RWPE2 (cell line): ENCODE data around the gene MERTK.
A peak's percentile ranks its signal among the peaks of the same experiment; 100 is the strongest.

Experiments used
- ATAC-seq: fragments of 200-7000 bp; cut with Tn5 transposase; 3 replicates; pipeline ENCODE4 v1.9.1; 2021; ENCODE audit warnings: low read depth
- DNase-seq: peaks from one replicate; pipeline ENCODE4 v3.0.0-alpha.2; 2020; ENCODE audit warnings: low spot score
- H3K27ac ChIP-seq: fragments of 450-650 bp; 2 replicates; pipeline ENCODE4 v1.5.1; 2017; ENCODE audit warnings: mild to moderate bottlenecking; ENCODE audit not compliant: poor library complexity, severe bottlenecking
- H3K27me3 ChIP-seq: fragments of 250-450 bp; sonication (Bioruptor Pico); 2 replicates; pipeline ENCODE4 v1.5.1; 2021; ENCODE audit warnings: mild to moderate bottlenecking, moderate library complexity; ENCODE audit not compliant: insufficient read depth, poor library complexity, severe bottlenecking
- H3K36me3 ChIP-seq: fragments of 250-450 bp; sonication (Bioruptor Pico); 2 replicates; pipeline ENCODE4 v1.5.1; 2020; ENCODE audit warnings: low read depth, mild to moderate bottlenecking, moderate library complexity
- H3K4me1 ChIP-seq: fragments of 250-450 bp; sonication (Bioruptor Pico); 2 replicates; pipeline ENCODE4 v1.5.1; 2021; ENCODE audit warnings: mild to moderate bottlenecking, moderate library complexity; ENCODE audit not compliant: insufficient read depth, poor library complexity, severe bottlenecking
- H3K4me3 ChIP-seq: fragments of 250-450 bp; sonication (Bioruptor Pico); 2 replicates; pipeline ENCODE4 v1.5.1; 2021; ENCODE audit warnings: mild to moderate bottlenecking, moderate library complexity; ENCODE audit not compliant: severe bottlenecking
- H3K9me3 ChIP-seq: fragments of 250-450 bp; sonication (Bioruptor Pico); 2 replicates; pipeline ENCODE4 v1.5.1; 2021; ENCODE audit warnings: mild to moderate bottlenecking, moderate library complexity; ENCODE audit not compliant: severe bottlenecking
- TF ChIP-seq, protein P1 (sequence below): fragments of 450-650 bp; IDR thresholded peaks from one replicate; pipeline ENCODE4 v1.5.1; 2017; ENCODE audit warnings: mild to moderate bottlenecking, moderate library complexity; ENCODE audit not compliant: poor library complexity, severe bottlenecking

Gene MERTK

GRCh38 chr2:112055730-112056625 lies 157.6 kb downstream of the MERTK start:
- H3K27ac ChIP-seq: peak overlapping the region; percentile 89
- TF ChIP-seq, protein P1, sequence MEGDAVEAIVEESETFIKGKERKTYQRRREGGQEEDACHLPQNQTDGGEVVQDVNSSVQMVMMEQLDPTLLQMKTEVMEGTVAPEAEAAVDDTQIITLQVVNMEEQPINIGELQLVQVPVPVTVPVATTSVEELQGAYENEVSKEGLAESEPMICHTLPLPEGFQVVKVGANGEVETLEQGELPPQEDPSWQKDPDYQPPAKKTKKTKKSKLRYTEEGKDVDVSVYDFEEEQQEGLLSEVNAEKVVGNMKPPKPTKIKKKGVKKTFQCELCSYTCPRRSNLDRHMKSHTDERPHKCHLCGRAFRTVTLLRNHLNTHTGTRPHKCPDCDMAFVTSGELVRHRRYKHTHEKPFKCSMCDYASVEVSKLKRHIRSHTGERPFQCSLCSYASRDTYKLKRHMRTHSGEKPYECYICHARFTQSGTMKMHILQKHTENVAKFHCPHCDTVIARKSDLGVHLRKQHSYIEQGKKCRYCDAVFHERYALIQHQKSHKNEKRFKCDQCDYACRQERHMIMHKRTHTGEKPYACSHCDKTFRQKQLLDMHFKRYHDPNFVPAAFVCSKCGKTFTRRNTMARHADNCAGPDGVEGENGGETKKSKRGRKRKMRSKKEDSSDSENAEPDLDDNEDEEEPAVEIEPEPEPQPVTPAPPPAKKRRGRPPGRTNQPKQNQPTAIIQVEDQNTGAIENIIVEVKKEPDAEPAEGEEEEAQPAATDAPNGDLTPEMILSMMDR: no peak
- ATAC-seq (peak; percentile 17), DNase-seq (peak; percentile 64)
- H3K36me3 ChIP-seq: peaks cover 20% of the 10 kb centered on the region
- H3K9me3 ChIP-seq: no peaks in the 10 kb centered on the region
- peak overlapping the region; percentile 57 for H3K4me3 ChIP-seq
- H3K4me1 ChIP-seq: peaks cover 9% of the 10 kb centered on the region
- no peaks in the 10 kb centered on the region for H3K27me3 ChIP-seq

GRCh38 chr2:112056626-112056987 lies 158.2 kb downstream of the MERTK start:
- no peaks in the 10 kb centered on the region for H3K27me3 ChIP-seq
- H3K4me1 ChIP-seq: peaks cover 9% of the 10 kb centered on the region
- H3K27ac ChIP-seq: peak overlapping the region; percentile 89
- TF ChIP-seq, protein P1: no peak
- no peak for ATAC-seq
- no peak for DNase-seq
- peaks cover 27% of the 10 kb centered on the region for H3K36me3 ChIP-seq
- no peaks in the 10 kb centered on the region for H3K9me3 ChIP-seq
- H3K4me3 ChIP-seq: peak overlapping the region; percentile 57

- Histone ChIP-seq H3K4me1 (peaks cover 9% of the 10 kb centered on the region), H3K9me3 (no peaks in the 10 kb centered on the region), H3K27me3 (no peaks in the 10 kb centered on the region), H3K4me3 (no peak overlapping the region), H3K36me3 (peaks cover 57% of the 10 kb centered on the region), H3K27ac (no peak overlapping the region)
- ATAC-seq (no peak), DNase-seq (no peak)
- TF ChIP-seq, protein P1: no peak
These were observed 161.3 kb downstream of the MERTK start for GRCh38 chr2:112059671-112060070.

DNA sequence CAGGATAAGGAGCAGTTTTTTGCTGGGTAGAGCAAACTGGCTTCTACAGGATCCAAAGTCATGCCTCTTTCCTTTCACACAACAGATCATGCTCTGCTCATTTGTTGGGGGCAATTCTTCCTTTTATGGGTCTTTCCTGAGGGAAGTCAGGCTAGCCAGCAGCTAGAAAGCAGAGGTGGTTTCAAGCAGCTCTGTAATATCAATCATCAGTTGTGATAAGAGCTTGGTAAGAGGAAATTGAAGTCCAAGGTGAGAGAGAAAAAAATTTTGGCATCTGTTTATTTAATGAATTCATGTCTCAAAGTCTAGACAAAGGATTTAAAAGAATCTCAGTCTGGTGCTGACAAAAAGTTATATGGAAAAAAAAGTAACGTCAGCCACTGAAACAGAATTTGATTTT lies 162.9 kb downstream of the MERTK start:
- ATAC-seq (no peak), DNase-seq (no peak)
- H3K4me3 ChIP-seq: no peak overlapping the region

More for the DNA sequence above, 162.9 kb downstream of the MERTK start:
- Histone ChIP-seq H3K4me1 (peaks cover 20% of the 10 kb centered on the region), H3K9me3 (no peaks in the 10 kb centered on the region), H3K36me3 (peaks cover 72% of the 10 kb centered on the region), H3K27me3 (no peaks in the 10 kb centered on the region), H3K27ac (no peak overlapping the region)
- TF ChIP-seq, protein P1: no peak
